Activated CD8-positive, alpha-beta memory T cell treated with anti-CD3 and anti-CD28 coated beads, Interleukin-2, amount 50 U/mL, for 48 hours (primary cell): ENCODE data around the gene PCGF2.
A peak's percentile ranks its signal among the peaks of the same experiment; 100 is the strongest.

Experiments
- DNase-seq: peaks from one replicate; pipeline ENCODE4 v3.0.0-alpha.2; 2020

The PCGF2 gene

GRCh38 chr17:38751144-38751807 lies 3.1 kb upstream of the PCGF2 start:
- no peak for DNase-seq

GRCh38 chr17:38750312-38751121 lies 2.4 kb upstream of the PCGF2 start:
- no peak for DNase-seq

GRCh38 chr17:38750044-38750311 lies 1.8 kb upstream of the PCGF2 start:
- no peak for DNase-seq

GRCh38 chr17:38749223-38750043 lies 1.3 kb upstream of the PCGF2 start:
- DNase-seq = no peak

GRCh38 chr17:38748892-38749222 lies 721 bp upstream of the PCGF2 start:
- DNase-seq = no peak

GRCh38 chr17:38747463-38748148 lies 530 bp downstream of the PCGF2 start:
- no peak for DNase-seq

GRCh38 chr17:38746849-38747462 lies 1.2 kb downstream of the PCGF2 start:
- no peak for DNase-seq

- DNase-seq = no peak
Observed at GRCh38 chr17:38746004-38746848, 1.9 kb downstream of the PCGF2 start.

GRCh38 chr17:38745545-38745944 lies 2.6 kb downstream of the PCGF2 start:
- DNase-seq = no peak

GRCh38 chr17:38743556-38744171 lies 4.5 kb downstream of the PCGF2 start:
- no peak for DNase-seq

GRCh38 chr17:38742411-38743308 lies 5.5 kb downstream of the PCGF2 start:
- no peak for DNase-seq

- no peak for DNase-seq
Observed at GRCh38 chr17:38741921-38742410, 6.2 kb downstream of the PCGF2 start.

GRCh38 chr17:38741461-38741860 lies 6.7 kb downstream of the PCGF2 start:
- no peak for DNase-seq

GRCh38 chr17:38740806-38741205 lies 7.3 kb downstream of the PCGF2 start:
- no peak for DNase-seq

GRCh38 chr17:38740044-38740443 lies 8.1 kb downstream of the PCGF2 start:
- DNase-seq = no peak

- DNase-seq = no peak
Observed at GRCh38 chr17:38739305-38739704, 8.8 kb downstream of the PCGF2 start.

- DNase-seq = no peak
Observed at GRCh38 chr17:38738686-38739085, 9.4 kb downstream of the PCGF2 start.

GRCh38 chr17:38738007-38738662 lies 10.0 kb downstream of the PCGF2 start:
- DNase-seq = no peak

GRCh38 chr17:38735161-38735997 lies 12.8 kb downstream of the PCGF2 start:
- peak; percentile 96 for DNase-seq
